Mesothelial cell of epicardium (in vitro differentiated cells): Measurements from ENCODE around the gene ASB1. TPM values are rescaled to one million over a fixed set of nuclear protein-coding genes. Genes with fewer than 3 reads are reported as not detected.
A peak's percentile ranks its signal among the peaks of the same experiment; 100 is the strongest.

Experiments used
- DNase-seq, 2 experiments: peaks; one replicate each; pipeline ENCODE4 v3.0.0; 2021; ENCODE audit warnings: low spot score in 2 of 2; ENCODE audit not compliant: unreplicated experiment in 2 of 2
- H3K27ac Mint-ChIP-seq: 2 replicates; pipeline ENCODE4 v1.8.0; 2021; ENCODE audit warnings: mixed read lengths
- H3K27me3 Mint-ChIP-seq: 2 replicates; pipeline ENCODE4 v1.8.0; 2021; ENCODE audit warnings: low read depth, mixed read lengths
- H3K36me3 Mint-ChIP-seq: 2 replicates; pipeline ENCODE4 v1.8.0; 2021; ENCODE audit warnings: mixed read lengths
- H3K4me1 Mint-ChIP-seq: 2 replicates; pipeline ENCODE4 v1.8.0; 2021; ENCODE audit warnings: mixed read lengths
- H3K4me3 Mint-ChIP-seq: 2 replicates; pipeline ENCODE4 v1.8.0; 2021; ENCODE audit warnings: mild to moderate bottlenecking, moderate library complexity, mixed read lengths
- H3K9me3 Mint-ChIP-seq: 2 replicates; pipeline ENCODE4 v1.8.0; 2021; ENCODE audit warnings: mixed read lengths
- CTCF ChIP-seq: fragments of 200-600 bp; sonication (generic); IDR thresholded peaks from one replicate; pipeline ENCODE4 v1.5.0; 2021; ENCODE audit warnings: antibody characterized with exemption; ENCODE audit not compliant: unreplicated experiment
- total RNA-seq: library from RNA; stranded (reverse); gene quantifications from 3 replicates; pipeline ENCODE4 v1.2.1, GENCODE V29; 2021

ASB1 gene
- total RNA-seq, 1 donor from 2014 or later, result 33.2 TPM

- Mint-ChIP-seq H3K9me3 (no peaks in the 10 kb centered on the region), H3K4me1 (peaks cover 1% of the 10 kb centered on the region), H3K36me3 (no peaks in the 10 kb centered on the region), H3K4me3 (no peak overlapping the region), H3K27ac (no peak overlapping the region), H3K27me3 (peaks cover 2% of the 10 kb centered on the region)
- no peak for TF ChIP-seq CTCF
- DNase-seq, result peak in 1 of 2 experiments; percentile 21
Measured at GRCh38 chr2:238489896-238490295, 63.2 kb downstream of the ASB1 start.

GRCh38 chr2:238492840-238493239 is 66.1 kb downstream of the ASB1 start:
- DNase-seq, result peak in 1 of 2 experiments; percentile 21
- Mint-ChIP-seq H3K9me3 (no peaks in the 10 kb centered on the region), H3K4me3 (no peak overlapping the region), H3K4me1 (peaks cover 1% of the 10 kb centered on the region), H3K27ac (no peak overlapping the region), H3K27me3 (peaks cover 2% of the 10 kb centered on the region), H3K36me3 (no peaks in the 10 kb centered on the region)
- no peak for TF ChIP-seq CTCF

GRCh38 chr2:238493411-238493810 is 66.7 kb downstream of the ASB1 start:
- Mint-ChIP-seq H3K4me1 (peaks cover 1% of the 10 kb centered on the region), H3K9me3 (no peaks in the 10 kb centered on the region), H3K27me3 (peaks cover 2% of the 10 kb centered on the region), H3K27ac (no peak overlapping the region), H3K36me3 (no peaks in the 10 kb centered on the region), H3K4me3 (no peak overlapping the region)
- no peak for TF ChIP-seq CTCF
- DNase-seq, result peak in 1 of 2 experiments; percentile 21

GRCh38 chr2:238493880-238494572 is 67.3 kb downstream of the ASB1 start:
- H3K27me3 Mint-ChIP-seq, result peaks cover 2% of the 10 kb centered on the region
- no peaks in the 10 kb centered on the region for H3K9me3 Mint-ChIP-seq
- H3K4me3 Mint-ChIP-seq, result no peak overlapping the region
- no peak for TF ChIP-seq CTCF
- peaks cover 1% of the 10 kb centered on the region for H3K4me1 Mint-ChIP-seq
- no peak overlapping the region for H3K27ac Mint-ChIP-seq
- DNase-seq, result peak in 1 of 2 experiments; percentile 26
- H3K36me3 Mint-ChIP-seq, result no peaks in the 10 kb centered on the region

GRCh38 chr2:238494573-238494961 is 67.8 kb downstream of the ASB1 start:
- Mint-ChIP-seq H3K27me3 (peaks cover 2% of the 10 kb centered on the region), H3K4me3 (no peak overlapping the region), H3K27ac (no peak overlapping the region), H3K36me3 (no peaks in the 10 kb centered on the region), H3K4me1 (peaks cover 1% of the 10 kb centered on the region), H3K9me3 (no peaks in the 10 kb centered on the region)
- DNase-seq, result no peak
- no peak for TF ChIP-seq CTCF
